ENCODE results near the gene CPNE6.
A peak's percentile ranks its signal among the peaks of the same experiment; 100 is the strongest.

CPNE6 gene

DNA sequence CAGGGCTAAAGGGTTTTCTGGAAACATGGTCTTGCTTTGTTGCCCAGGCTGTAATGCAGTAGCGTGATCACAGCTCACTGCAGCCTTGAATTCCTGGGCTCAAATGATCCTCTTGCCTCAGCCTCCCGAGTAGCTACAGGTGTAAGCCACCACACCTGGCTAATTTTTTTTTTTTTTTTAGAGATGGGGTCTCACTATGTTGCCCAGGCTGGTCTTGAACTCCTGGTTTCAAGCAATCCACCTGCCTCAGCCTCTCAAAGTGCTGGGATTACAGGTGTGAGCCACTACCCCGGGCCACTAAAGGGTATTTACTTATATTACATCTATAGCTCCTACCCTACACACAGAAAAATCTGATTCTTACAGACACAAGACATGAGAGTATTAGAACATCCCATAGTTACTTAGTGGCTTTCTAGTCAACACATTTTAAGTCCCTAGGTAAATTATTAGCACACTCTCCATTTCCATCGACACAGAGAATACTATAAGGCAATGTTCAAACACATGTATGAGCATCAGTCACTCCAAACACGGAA, 37.0 kb downstream of the CPNE6 start:
- no peak for DNase-seq

DNA sequence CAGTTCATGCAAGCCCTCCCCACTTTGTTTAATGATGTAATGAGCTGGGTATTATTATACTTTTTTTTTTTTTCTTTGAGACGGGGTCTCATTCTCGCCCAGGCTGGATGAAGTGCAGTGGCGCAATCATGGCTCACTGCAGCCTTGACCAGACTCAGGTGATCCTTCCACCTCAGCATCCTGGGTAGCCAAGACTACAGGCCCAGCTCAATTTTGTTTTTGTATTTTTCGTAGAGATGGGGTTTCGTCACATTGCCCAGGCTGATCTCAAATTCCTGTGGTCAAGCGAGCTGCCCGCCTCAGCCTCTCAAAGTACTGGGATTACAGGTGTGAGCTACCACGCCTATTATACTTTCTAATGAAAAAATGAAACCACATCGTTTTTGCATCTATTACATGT, 38.7 kb downstream of the CPNE6 start:
- no peak for DNase-seq

DNA sequence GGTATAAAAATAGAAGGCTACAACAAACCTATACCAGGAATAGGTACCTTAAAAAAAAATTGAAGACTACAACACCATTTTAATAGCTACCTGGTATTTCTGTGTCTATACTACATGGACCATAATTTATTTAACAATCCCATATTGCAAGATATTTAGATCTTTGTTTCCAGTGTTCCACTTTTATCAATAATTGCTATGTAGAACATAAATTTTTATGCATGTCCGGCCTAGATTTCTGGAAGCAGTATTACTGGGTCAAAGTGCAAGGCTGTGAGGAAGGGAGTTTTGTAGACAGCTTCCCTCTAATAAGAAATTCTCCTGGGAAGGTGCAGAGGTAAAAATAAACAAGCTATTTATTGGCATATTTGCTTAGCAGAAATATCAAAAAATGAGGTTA, 39.2 kb downstream of the CPNE6 start:
- no peak for DNase-seq

GRCh38 chr14:24113379-24113800, 42.0 kb downstream of the CPNE6 start:
- no peak for DNase-seq

- DNase-seq = peak; percentile 88
These were observed 42.6 kb downstream of the CPNE6 start for GRCh38 chr14:24113801-24114531.

DNA sequence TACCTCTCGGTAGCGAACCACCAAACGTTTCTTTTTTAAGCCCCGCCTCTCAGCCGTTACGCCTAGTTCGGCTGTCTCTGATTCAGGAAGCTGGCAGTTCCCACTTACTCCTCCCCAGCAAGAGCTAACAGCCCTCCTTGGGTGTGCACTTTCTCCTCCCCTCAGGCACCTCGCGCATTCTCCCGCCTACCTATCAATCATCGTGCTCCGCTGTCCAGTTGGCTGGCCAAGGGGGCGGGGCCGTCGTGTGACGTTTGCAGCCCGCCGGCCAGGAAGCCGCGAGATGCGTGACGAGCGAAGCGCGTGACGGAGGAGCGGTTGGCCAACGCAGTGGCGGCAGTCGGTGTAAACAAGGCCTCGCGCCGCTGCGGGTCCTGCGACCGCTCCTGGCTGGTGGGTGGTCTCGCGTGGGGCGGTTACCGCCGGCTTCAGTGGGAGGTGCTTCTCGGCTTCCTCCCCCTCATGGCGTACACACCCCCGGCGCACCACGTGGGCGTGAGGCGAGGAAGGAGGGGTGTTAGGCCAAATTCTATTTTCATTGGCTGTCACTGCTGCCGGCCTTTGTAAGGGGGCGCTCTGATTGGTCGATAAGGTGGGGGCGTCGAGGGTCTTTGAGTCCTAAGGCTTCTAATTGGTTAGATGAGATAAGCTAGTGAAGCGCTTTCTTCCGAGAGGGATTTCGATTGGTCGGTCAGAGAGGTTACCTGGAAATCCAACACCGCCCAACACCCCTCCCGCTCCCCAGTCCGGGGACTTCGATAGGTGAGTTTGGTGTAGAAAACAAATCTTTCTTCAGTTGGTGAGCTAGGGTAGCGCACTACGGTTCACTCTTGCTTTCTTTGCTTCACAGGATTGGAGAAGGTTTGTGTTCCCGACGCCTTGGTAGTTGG, 43.4 kb downstream of the CPNE6 start, which contains the start of the genes DCAF11 and NRL:
TSS of gene DCAF11 (plus strand) at position 246 of the 890 bp plus-strand sequence. CDS start 818 bp downstream, outside the sequence.
TSS of gene NRL (minus strand) at position 418 of the 890 bp plus-strand sequence. CDS start 32,101 bp downstream, outside the sequence.
- DNase-seq = peak; percentile 98 to 99

- DNase-seq = no peak
These were observed 44.2 kb downstream of the CPNE6 start for GRCh38 chr14:24115422-24116127.

- no peak for DNase-seq
These were observed 44.9 kb downstream of the CPNE6 start for GRCh38 chr14:24116128-24116814.

DNA sequence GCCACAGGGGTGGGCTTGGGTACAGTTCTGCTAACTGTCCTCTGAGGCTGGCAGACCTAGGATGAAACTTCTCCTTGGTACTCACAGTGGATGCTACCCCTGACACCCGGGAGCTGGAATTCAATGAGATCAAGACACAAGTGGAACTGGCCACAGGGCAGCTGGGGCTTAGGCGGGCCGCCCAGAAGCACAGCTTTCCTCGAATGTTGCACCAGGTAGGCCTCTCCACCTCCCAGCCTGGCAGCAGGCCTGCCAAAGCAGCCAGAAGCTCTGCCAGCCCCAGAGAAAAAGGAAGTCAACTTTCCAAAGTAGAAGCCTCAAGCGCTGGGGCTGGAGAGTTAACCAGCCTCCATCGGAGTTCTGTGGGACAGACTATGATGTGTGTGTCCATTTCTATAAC, 45.8 kb downstream of the CPNE6 start:
- no peak for DNase-seq

- no peak for DNase-seq
These were observed 48.3 kb downstream of the CPNE6 start for GRCh38 chr14:24119691-24120090.

DNA sequence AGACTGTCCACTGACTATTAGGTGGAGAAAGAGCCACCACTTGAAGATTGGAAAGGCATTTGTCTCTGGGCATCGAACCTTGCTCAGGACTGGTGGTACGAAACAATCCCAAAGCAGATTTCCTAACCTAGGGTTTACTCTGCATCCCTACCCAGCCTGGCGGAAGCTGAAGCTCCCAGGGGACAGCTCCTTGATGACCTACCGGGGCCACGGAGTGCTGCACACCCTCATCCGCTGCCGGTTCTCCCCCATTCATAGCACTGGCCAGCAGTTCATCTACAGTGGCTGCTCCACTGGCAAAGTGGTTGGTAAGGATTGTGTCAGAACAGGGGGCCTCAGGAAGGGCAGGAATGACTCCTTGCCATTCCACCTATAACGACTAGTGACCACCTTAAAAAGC, 49.8 kb downstream of the CPNE6 start:
- DNase-seq = no peak

DNA sequence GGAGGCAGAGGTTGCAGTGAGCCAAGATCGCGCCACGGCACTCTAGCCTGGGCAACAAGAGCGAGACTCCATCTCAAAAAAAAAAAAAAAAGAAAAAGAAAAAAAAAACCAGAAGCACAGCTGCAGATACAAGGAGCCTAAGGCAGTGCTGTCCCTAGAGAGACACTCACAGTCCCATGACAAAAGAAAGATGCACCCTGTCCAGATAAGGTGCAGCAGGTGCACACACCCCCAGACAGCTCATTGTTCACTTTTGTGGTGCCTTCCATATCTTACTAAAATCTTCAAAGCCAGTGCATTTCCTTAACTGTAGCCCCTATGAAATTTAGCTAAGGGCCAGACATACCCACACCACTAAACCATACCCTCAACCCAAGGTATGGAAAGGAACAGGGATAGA, 51.1 kb downstream of the CPNE6 start:
- DNase-seq = no peak

DNA sequence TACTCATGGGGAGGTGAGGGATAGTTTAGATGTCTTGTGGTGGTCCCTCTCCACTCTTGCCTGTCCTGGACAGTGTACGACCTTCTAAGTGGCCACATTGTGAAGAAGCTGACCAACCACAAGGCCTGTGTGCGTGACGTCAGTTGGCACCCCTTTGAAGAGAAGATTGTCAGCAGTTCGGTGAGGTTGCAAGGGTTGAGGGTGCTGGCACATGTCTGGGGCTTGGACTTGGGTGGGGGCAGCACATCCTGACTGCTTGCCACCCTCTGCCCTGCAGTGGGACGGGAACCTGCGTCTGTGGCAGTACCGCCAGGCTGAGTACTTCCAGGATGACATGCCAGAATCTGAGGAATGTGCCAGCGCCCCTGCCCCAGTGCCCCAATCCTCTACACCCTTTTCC, 51.5 kb downstream of the CPNE6 start:
- DNase-seq = no peak

GRCh38 chr14:24123424-24124417, 52.4 kb downstream of the CPNE6 start:
- DNase-seq = no peak

DNA sequence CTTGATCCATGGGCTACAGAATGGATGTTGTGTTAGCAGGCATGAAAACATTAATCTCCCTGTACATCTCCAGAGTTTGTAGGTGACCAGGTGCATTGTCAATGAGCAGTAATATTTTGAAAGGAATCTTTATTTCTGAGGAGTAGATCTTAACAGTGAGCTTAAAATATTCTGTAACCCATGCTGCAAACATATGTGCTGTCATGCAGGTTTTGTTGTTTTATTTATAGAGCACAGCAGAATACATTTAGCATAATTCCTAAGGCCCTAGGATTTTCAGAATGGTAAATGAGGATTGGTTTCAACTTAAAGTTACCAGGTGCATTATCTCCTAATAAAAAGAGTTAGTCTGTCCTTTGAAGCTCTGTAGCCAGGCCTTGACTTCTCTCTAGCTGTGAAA, 55.6 kb downstream of the CPNE6 start:
- DNase-seq = no peak

GRCh38 chr14:24127673-24128072, 56.3 kb downstream of the CPNE6 start:
- DNase-seq = no peak

Data from activated T-cell treated with anti-CD3 and anti-CD28 coated beads, Interleukin-2, amount 50 U/mL, for 48 hours (primary cell).